ENCODE results near the gene ATG4C. TPM values are rescaled to one million over a fixed set of nuclear protein-coding genes. Genes with fewer than 3 reads are reported as not detected.
"Not testable (repeated sequence)": the region's sequence is repeated elsewhere in the genome, so short reads cannot be mapped to it uniquely, and the experiment has no call there.

Gene ATG4C
- total RNA-seq, 1 donor from 2014 or later, result 7.1 TPM

DNA sequence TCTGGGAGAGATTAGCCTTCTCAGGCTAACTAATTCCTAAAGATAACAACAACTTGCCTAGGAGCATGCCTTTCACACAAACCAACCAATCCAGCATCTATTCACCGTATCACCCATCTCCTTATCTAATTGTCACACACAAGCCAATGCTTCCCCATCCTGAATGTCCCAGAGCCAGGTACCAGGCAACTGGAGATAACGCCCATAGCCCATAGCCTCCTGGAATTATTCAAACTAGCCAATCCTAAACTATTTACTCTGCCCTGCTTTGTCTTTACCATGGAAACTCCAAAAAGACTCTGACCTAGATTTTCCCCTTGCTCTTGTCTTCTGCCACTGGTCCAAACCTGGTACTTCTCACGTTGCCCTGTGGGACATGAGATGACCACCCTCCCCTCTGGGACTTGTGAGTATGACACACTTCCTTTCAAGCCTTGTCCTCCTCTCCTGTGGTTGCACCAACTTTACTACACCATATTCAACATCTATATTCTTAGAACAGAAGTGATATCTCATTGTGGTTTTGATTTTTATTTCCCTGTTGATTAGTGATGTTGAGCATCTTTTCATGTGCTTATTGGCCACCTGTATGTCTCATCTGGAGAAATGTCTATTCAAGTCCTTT, 8.8 kb upstream of the ATG4C start:
- intact Hi-C loops (cut with micrococcal nuclease), result no loop called here

- intact Hi-C loops (cut with micrococcal nuclease), result no loop called here
Measured at GRCh38 chr1:62778208-62778607, 5.7 kb upstream of the ATG4C start.

- intact Hi-C loops (cut with micrococcal nuclease), result loop anchor here (5.0 kb wide), 1 partner anchor 1000 kb away; no protein-coding TSS in a partner anchor
Measured at GRCh38 chr1:62781841-62782543, 1.9 kb upstream of the ATG4C start.

- intact Hi-C loops (cut with micrococcal nuclease), result loop anchor here (1.0 to 5.0 kb wide), 2 partner anchors 585 to 1000 kb away; partner anchors contain the start of gene ALG6
Measured at GRCh38 chr1:62782544-62783212, 1.3 kb upstream of the ATG4C start.

DNA sequence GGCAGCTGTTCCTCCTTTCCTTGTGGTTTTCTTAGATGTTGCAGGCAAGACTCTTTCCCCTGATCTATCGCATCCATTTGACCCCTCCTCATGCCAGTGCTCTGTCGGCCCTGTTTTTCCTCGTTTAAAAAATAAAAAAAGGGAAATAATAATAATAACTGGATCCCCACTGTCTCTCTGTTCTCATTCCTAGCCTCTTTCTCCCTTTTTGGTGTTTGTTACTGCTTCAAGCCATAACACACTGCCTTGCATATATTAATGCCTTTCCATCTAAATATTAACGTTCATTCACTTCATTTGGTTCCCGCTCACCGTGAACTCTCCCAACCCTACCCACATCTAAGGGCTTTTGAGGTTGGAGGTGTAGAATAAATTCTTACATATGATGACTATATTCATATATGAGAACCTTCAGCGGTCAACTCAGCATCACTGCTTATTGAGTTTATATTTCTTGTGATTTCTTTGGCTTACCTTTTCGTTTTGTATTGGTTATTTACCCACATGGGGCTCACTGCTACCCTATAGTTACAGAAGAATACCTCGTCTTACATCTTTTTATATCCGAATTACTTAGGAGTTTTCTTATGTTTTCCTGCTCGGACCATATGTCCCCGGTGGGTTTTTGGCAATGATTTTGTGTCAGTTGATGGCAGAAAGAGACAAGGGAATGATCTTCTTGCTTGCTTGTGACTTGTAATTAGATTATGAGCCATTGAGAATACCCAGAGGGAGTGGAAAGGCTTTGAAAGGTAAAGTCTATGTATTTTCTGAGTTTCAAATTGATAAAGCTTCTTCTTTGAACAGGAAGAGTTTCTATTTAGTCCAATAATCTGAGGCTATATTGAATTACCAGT, 805 bp downstream of the ATG4C start:
- intact Hi-C loops (cut with micrococcal nuclease), result loop anchor here (1.0 to 5.0 kb wide), 6 partner anchors 96 to 1706 kb away; partner anchors contain the start of genes DOCK7, EFCAB7, ITGB3BP and PGM1

- intact Hi-C loops (cut with micrococcal nuclease), result no loop called here
Measured at GRCh38 chr1:62790716-62791115, 6.8 kb downstream of the ATG4C start.

GRCh38 chr1:62794053-62794452, 10.1 kb downstream of the ATG4C start:
- intact Hi-C loops (cut with micrococcal nuclease), result no loop called here

GRCh38 chr1:62796221-62796620, 12.3 kb downstream of the ATG4C start:
- intact Hi-C loops (cut with micrococcal nuclease), result no loop called here

DNA sequence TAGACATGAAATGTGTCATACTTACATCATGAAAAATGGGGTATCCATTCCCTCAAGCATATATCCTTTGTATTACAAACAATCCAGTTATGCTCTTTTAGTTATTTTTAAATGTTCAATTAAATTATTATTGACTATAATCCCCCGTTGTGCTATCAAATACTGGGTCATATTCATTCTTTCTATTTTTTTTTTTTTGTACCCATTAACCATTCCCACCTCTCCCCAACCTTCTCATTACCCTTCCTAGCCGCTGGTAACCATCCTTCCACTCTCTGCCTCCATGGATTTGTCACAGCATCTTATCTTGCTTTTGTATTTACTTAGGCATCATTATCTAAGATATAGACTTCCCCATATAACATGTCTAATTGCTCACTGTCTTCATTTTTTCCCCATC, 15.8 kb downstream of the ATG4C start:
- intact Hi-C loops (cut with micrococcal nuclease), result no loop called here

DNA sequence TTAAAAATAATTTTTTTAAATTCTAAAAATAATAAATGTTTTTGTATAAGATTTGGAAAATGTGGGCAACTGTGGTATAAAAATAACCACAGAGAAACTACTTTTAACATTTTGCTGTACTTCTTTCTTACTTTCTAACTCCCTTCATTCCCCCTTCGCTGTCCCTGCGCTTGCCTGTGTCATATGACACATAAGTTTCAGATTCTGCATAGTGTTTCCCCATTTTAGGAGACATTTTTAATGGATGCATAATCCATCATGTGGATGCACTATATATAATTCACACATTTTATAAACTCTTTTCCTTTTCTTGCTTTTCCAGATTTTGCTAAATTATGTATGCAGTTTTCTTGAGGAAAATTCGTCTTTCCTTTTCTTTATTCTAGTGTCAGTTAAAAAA, 16.3 kb downstream of the ATG4C start:
- intact Hi-C loops (cut with micrococcal nuclease), result no loop called here

- intact Hi-C loops (cut with micrococcal nuclease), result no loop called here
Measured at GRCh38 chr1:62800825-62801306, 16.9 kb downstream of the ATG4C start.

GRCh38 chr1:62809788-62810187, 25.9 kb downstream of the ATG4C start:
- intact Hi-C loops (cut with micrococcal nuclease), result no loop called here

DNA sequence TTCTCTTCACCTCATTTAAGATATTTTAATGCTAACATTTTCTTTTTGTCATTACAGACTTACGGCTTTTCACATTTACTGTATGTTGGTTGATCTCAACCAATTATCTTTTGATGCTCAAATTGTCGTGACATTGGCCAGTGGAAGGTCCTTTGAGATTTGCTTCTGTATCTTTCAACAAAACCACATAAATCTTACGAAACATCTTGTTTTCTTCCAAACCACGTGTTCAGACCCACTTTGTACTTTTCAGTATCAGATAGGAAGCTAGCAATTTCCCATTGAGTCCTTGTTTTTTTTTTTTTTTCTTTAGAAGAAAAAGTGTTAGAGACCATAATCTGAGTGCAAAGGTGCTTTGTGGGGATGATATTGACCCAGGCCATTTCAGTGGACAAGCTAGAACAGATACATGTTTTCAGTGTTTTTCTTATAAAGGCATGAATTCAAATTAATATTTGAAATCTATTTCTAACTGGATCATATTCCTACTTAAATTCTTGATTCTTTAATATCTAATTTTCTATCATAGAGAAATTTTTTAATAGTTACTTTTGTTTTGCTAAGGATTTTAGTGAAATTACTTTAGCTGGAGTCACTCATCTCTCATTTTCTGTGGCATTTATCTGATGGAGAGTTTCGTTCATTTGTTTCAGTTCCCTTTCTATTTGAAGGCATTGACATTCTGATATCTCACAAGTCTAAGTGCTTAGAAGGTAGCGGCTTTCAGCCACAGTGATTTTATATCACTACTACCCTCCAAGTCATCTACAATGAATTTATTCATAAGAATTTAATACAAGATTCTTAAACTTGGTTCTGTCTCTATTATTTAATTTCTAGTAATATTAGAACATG, 26.7 kb downstream of the ATG4C start:
- intact Hi-C loops (cut with micrococcal nuclease), result no loop called here

- intact Hi-C loops (cut with micrococcal nuclease), result no loop called here
Measured at GRCh38 chr1:62823556-62823955, 39.6 kb downstream of the ATG4C start.

DNA sequence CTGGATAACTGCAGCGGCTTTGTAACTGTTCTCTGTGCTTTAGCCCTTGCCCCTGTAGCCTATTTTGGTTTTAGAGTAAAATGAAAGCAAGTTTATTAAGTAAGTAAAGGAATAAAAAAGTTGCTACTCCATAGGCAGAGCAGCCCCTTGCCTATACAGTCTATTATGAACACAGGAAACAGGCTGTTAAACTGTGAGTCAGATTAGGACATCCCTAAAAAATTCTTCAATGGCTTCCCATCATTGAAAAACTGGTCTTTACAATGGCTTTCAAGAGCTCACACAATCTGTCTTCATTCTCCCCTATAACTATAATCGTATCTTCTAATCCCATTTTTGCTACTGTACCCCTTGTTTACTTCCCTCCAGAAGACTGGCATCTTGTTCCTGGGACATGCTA, 43.0 kb downstream of the ATG4C start:
- intact Hi-C loops (cut with micrococcal nuclease), result no loop called here

DNA sequence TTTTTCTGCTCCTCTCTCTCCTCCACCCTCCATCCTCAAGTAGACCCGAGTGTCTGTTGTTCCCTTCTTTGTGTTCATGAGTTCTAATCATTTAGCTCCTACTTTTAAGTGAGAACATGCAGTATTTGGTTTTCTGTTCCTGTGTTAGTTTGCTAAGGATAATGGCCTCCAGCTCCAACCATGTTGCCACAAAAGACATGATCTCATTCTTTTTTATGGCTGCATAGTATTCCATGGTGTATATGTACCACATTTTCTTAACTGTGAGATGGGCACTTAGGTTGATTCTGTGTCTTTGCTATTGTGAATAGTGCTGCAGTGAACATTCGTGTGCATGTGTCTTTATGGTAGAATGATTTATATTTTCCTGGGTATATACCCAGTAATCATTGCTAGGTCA, 43.9 kb downstream of the ATG4C start:
- intact Hi-C loops (cut with micrococcal nuclease), result not testable (repeated sequence)

DNA sequence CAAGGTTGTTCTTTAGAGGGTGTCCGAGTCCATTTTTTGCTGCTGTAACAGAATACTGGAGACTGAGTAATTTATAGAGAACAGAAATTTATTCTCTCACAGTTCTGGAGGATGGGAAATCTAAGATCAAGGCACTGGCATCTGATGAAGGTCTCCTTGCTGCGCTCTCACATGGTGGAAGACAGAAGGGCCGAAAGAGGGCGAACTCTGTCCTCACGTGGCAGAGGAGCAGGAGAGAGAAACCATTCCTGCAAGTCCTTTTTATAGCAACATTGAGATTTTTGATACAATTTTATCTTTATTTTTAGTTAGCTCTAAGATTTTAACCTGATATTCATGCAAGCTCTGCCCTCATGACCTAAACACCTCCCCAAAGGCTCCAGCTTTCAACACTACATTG, 48.3 kb downstream of the ATG4C start:
- intact Hi-C loops (cut with micrococcal nuclease), result no loop called here

- intact Hi-C loops (cut with micrococcal nuclease), result no loop called here
Measured at GRCh38 chr1:62833529-62833928, 49.6 kb downstream of the ATG4C start.

DNA sequence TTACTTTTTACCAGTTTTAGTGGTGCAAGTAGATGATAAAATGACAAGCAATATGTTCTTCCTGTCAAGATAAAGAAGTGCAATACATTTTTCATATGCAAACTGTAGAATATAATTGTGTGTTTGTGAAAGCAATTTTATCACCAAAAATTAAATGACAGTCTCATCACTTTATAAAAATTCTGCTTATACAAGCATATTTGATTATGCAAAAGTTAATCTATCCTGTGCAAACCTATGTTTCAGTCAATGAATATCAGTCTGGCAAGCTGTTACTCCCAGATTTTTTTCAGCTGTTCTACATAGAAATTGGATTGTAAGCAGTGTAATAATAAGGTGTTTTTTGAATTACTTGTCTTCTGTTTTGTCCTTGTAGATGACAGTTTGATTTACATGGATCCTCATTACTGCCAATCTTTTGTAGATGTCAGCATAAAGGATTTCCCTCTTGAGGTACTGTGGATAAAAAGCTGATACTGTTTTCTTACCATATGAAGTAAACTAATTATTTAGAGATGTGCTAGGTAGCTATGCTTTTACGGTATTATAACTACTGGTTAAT, 50.5 kb downstream of the ATG4C start:
- intact Hi-C loops (cut with micrococcal nuclease), result no loop called here

Data from T-helper 1 cell treated with Interleukin-12 subunit alpha and Interleukin-12 subunit beta and Interleukin-4 antibody, amounts not matched to agents 30 ng/mL and 1 ng/mL, for 36 hours (primary cell).